ENCODE results near the gene UPF3B. TPM values are rescaled to one million over a fixed set of nuclear protein-coding genes. Genes with fewer than 3 reads are reported as not detected.
A peak's percentile ranks its signal among the peaks of the same experiment; 100 is the strongest.
"Not testable (repeated sequence)": the region's sequence is repeated elsewhere in the genome, so short reads cannot be mapped to it uniquely, and the experiment has no call there.

The UPF3B gene
- total and polyA plus RNA-seq, 2 donors (not counting 1 experiment from before 2014, with no cell fraction given), result 3.1 to 8.1 TPM

- Histone ChIP-seq H2AFZ (ENCODE audit: low read length) (no peak overlapping the region), H3K27me3 (ENCODE audit: control insufficient read depth, insufficient read depth, low read length) (no peaks in the 10 kb centered on the region), H3K9ac (ENCODE audit: insufficient read depth, low read length) (no peak overlapping the region), H3K79me2 (ENCODE audit: control insufficient read depth, insufficient read depth, low read length) (no peaks in the 10 kb centered on the region), H4K20me1 (ENCODE audit: control insufficient read depth, extremely low read depth, insufficient read depth, low read length) (no peaks in the 10 kb centered on the region), H3K36me3 (ENCODE audit: control insufficient read depth, insufficient read depth, low read length) (no peaks in the 10 kb centered on the region), H3K9me3 (ENCODE audit: control insufficient read depth, insufficient read depth, low read depth, low read length) (no peaks in the 10 kb centered on the region), H3K4me2 (ENCODE audit: extremely low read depth, insufficient read depth, low read length) (no peak overlapping the region), H3K4me3 (replicated peaks in 1 of 4; ENCODE audit: control extremely low read depth in 1 of 4, insufficient read depth in 1 of 4, low read depth in 3 of 4, low read length in 4 of 4) (no peak overlapping the region), H3K27ac (ENCODE audit: insufficient read depth, low read length) (no peak overlapping the region), H3K4me1 (ENCODE audit: control insufficient read depth, extremely low read depth, insufficient read depth, low read length) (no peaks in the 10 kb centered on the region)
- no peak for TF ChIP-seq EZH2 (IDR thresholded peaks at IDR 0.05; ENCODE audit: low read length, missing control alignments)
- TF ChIP-seq, protein P1, sequence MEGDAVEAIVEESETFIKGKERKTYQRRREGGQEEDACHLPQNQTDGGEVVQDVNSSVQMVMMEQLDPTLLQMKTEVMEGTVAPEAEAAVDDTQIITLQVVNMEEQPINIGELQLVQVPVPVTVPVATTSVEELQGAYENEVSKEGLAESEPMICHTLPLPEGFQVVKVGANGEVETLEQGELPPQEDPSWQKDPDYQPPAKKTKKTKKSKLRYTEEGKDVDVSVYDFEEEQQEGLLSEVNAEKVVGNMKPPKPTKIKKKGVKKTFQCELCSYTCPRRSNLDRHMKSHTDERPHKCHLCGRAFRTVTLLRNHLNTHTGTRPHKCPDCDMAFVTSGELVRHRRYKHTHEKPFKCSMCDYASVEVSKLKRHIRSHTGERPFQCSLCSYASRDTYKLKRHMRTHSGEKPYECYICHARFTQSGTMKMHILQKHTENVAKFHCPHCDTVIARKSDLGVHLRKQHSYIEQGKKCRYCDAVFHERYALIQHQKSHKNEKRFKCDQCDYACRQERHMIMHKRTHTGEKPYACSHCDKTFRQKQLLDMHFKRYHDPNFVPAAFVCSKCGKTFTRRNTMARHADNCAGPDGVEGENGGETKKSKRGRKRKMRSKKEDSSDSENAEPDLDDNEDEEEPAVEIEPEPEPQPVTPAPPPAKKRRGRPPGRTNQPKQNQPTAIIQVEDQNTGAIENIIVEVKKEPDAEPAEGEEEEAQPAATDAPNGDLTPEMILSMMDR (conservative IDR thresholded peaks at IDR 0.05 in 1 of 2, IDR thresholded peaks at IDR 0.05 in 1 of 2; ENCODE audit: low read depth in 1 of 2, low read length in 2 of 2), result no peak
- DNase-seq (ENCODE audit: low read depth in 2 of 2), result peak; percentile 26 to 36
Observed at GRCh38 chrX:119826399-119826959, 26.3 kb downstream of the UPF3B start.

- H3K4me1 ChIP-seq (ENCODE audit: control insufficient read depth, extremely low read depth, insufficient read depth, low read length); H3K27me3 ChIP-seq (ENCODE audit: control insufficient read depth, insufficient read depth, low read length); H3K9ac ChIP-seq (ENCODE audit: insufficient read depth, low read length); H3K4me3 ChIP-seq (replicated peaks in 1 of 4; ENCODE audit: control extremely low read depth in 1 of 4, insufficient read depth in 1 of 4, low read depth in 3 of 4, low read length in 4 of 4); H3K36me3 ChIP-seq (ENCODE audit: control insufficient read depth, insufficient read depth, low read length); H3K27ac ChIP-seq (ENCODE audit: insufficient read depth, low read length); DNase-seq (ENCODE audit: low read depth in 2 of 2); H3K4me2 ChIP-seq (ENCODE audit: extremely low read depth, insufficient read depth, low read length); H4K20me1 ChIP-seq (ENCODE audit: control insufficient read depth, extremely low read depth, insufficient read depth, low read length); H3K79me2 ChIP-seq (ENCODE audit: control insufficient read depth, insufficient read depth, low read length); H2AFZ ChIP-seq (ENCODE audit: low read length); H3K9me3 ChIP-seq (ENCODE audit: control insufficient read depth, insufficient read depth, low read depth, low read length): not testable (repeated sequence)
Observed at GRCh38 chrX:119824221-119824620, 28.5 kb downstream of the UPF3B start.

- H3K27ac ChIP-seq (ENCODE audit: insufficient read depth, low read length); H4K20me1 ChIP-seq (ENCODE audit: control insufficient read depth, extremely low read depth, insufficient read depth, low read length); H3K36me3 ChIP-seq (ENCODE audit: control insufficient read depth, insufficient read depth, low read length); H3K4me2 ChIP-seq (ENCODE audit: extremely low read depth, insufficient read depth, low read length); H3K4me3 ChIP-seq (replicated peaks in 1 of 4; ENCODE audit: control extremely low read depth in 1 of 4, insufficient read depth in 1 of 4, low read depth in 3 of 4, low read length in 4 of 4); H3K9me3 ChIP-seq (ENCODE audit: control insufficient read depth, insufficient read depth, low read depth, low read length); H3K27me3 ChIP-seq (ENCODE audit: control insufficient read depth, insufficient read depth, low read length); H2AFZ ChIP-seq (ENCODE audit: low read length); H3K79me2 ChIP-seq (ENCODE audit: control insufficient read depth, insufficient read depth, low read length); H3K9ac ChIP-seq (ENCODE audit: insufficient read depth, low read length); H3K4me1 ChIP-seq (ENCODE audit: control insufficient read depth, extremely low read depth, insufficient read depth, low read length): not testable (repeated sequence)
- DNase-seq (ENCODE audit: low read depth in 2 of 2), result peak in 1 of 2 donors; percentile 13
Observed at GRCh38 chrX:119821703-119822102, 31.1 kb downstream of the UPF3B start.

DNA sequence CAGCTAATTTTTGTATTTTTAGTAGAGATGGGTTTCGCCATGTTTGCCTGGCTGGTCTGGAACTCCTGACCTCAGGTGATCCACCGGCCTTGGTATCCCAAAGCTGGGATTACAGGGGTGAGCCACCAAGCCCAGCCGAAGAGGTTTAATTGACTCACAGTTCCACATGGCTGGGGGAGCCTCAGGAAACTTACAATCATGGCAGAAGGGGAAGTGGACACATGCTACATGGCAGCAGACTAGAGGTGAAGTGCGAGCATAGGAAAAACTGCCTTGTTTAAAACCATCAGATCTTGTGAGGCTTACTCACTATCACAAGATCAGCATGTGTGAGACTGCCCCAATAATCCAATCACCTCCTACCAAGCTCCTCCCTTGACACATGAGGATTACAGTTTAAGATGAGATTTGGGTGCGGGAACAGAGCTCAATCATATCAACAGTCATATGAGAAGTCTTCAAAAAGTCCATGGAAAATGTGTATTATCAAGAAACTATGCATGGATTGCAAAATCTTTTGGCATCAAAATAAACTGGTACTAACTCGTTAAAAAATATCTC is 35.6 kb downstream of the UPF3B start:
- Histone ChIP-seq H3K4me3 (replicated peaks in 1 of 4; ENCODE audit: control extremely low read depth in 1 of 4, insufficient read depth in 1 of 4, low read depth in 3 of 4, low read length in 4 of 4) (no peak overlapping the region), H3K36me3 (ENCODE audit: control insufficient read depth, insufficient read depth, low read length) (no peaks in the 10 kb centered on the region), H3K4me2 (ENCODE audit: extremely low read depth, insufficient read depth, low read length) (no peak overlapping the region), H3K79me2 (ENCODE audit: control insufficient read depth, insufficient read depth, low read length) (no peaks in the 10 kb centered on the region), H3K9ac (ENCODE audit: insufficient read depth, low read length) (no peak overlapping the region), H3K4me1 (ENCODE audit: control insufficient read depth, extremely low read depth, insufficient read depth, low read length) (no peaks in the 10 kb centered on the region), H3K9me3 (ENCODE audit: control insufficient read depth, insufficient read depth, low read depth, low read length) (no peaks in the 10 kb centered on the region), H4K20me1 (ENCODE audit: control insufficient read depth, extremely low read depth, insufficient read depth, low read length) (no peaks in the 10 kb centered on the region), H3K27ac (ENCODE audit: insufficient read depth, low read length) (no peak overlapping the region), H2AFZ (ENCODE audit: low read length) (no peak overlapping the region), H3K27me3 (ENCODE audit: control insufficient read depth, insufficient read depth, low read length) (no peaks in the 10 kb centered on the region)
- TF ChIP-seq, protein P1 (conservative IDR thresholded peaks at IDR 0.05 in 1 of 2, IDR thresholded peaks at IDR 0.05 in 1 of 2; ENCODE audit: low read depth in 1 of 2, low read length in 2 of 2), result no peak
- TF ChIP-seq EZH2 (IDR thresholded peaks at IDR 0.05; ENCODE audit: low read length, missing control alignments), result no peak
- peak in 1 of 2 donors; percentile 28 for DNase-seq (ENCODE audit: low read depth in 2 of 2)

All from fibroblast of lung (primary cell).